ENCODE measurements around the gene GAPDHS. TPM values are rescaled to one million over a fixed set of nuclear protein-coding genes. Genes with fewer than 3 reads are reported as not detected.

The GAPDHS gene
- total RNA-seq, 1 experiment from 2014 or later: not detected

DNA sequence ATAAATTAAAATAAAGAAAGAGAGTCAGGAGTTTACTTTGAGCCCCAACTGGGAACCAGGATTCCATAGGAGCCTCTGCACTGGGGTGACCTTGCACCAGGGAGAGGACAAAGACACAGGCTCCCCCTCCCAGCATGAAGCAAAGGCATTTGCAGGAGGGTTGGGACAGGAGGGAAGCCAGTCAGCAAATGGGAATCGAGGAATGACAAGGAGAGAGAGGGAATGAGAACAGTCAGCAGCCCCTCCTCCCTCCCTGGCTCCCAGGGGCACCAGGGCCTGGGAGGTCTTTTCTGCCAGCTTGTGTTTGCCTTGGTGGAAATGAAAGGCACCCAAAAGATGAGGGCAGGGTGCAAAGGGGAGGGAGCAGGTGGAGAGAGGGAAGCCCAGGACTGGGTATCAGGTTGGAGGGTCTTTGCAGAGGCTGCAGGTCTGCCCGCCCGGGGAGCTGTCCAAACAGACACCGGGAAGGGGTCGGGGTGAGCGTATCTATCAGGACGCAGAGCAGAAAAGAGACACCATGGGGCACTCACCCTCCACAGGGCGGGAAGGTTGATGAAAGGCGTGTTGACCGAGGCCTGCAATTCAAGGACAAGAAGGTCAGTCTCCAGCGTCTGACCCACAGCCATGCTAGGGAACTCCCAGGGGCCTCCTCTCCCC is 8.9 kb upstream of the GAPDHS start:
- Mint-ChIP-seq H3K9me3 (no peaks in the 10 kb centered on the region; a peak in 1 of 5 replicates), H3K4me3 (peak overlapping the region in 1 of 2 experiments; percentile 72; a peak in 3 of 5 replicates), H3K36me3 (ENCODE audit: insufficient read depth in 1 of 3, low read depth in 3 of 3) (no peaks in the 10 kb centered on the region; a peak in 2 of 7 replicates), H3K27me3 (ENCODE audit: low read depth) (peaks cover 48% of the 10 kb centered on the region), H3K4me1 (peaks cover 18 to 42% of the 10 kb centered on the region in 2 experiments), H3K27ac (peak overlapping the region in 2 of 3 experiments; percentile 52 to 65; a peak in 4 of 7 replicates)
- Histone ChIP-seq H3K27me3 (ENCODE audit: insufficient read depth, low read length) (no peaks in the 10 kb centered on the region), H4K91ac (ENCODE audit: insufficient read length, low read depth, low read length) (no peak overlapping the region), H3K14ac (ENCODE audit: insufficient read depth, low read length) (peak overlapping the region; percentile 43; the same call in 1 of the 2 replicates), H3T11ph (ENCODE audit: low read length) (no peak overlapping the region), H2BK15ac (ENCODE audit: low read depth, low read length) (no peak overlapping the region), H4K20me1 (ENCODE audit: control insufficient read depth, insufficient read depth, insufficient read length) (no peaks in the 10 kb centered on the region), H4K5ac (ENCODE audit: insufficient read length, low read depth, low read length) (no peak overlapping the region), H2AFZ (ENCODE audit: low read length) (no peak overlapping the region), H2BK5ac (ENCODE audit: insufficient read length, low read length) (no peak overlapping the region), H2BK120ac (ENCODE audit: low read depth, low read length, poor library complexity, severe bottlenecking) (no peak overlapping the region), H3K4ac (ENCODE audit: low read depth, low read length) (no peak overlapping the region), H3K79me1 (ENCODE audit: insufficient read depth, low read depth, low read length, poor library complexity, severe bottlenecking) (no peaks in the 10 kb centered on the region), H3K27ac (ENCODE audit: insufficient read length, low read depth, low read length) (no peak overlapping the region), H3K9ac (ENCODE audit: extremely low read depth, insufficient read length, low read length) (no peak overlapping the region), H2BK12ac (ENCODE audit: insufficient read length, low read depth, low read length) (no peak overlapping the region), H3K18ac (ENCODE audit: insufficient read length, low read depth, low read length) (no peak overlapping the region), H4K8ac (replicated peaks; ENCODE audit: insufficient read length, low read depth, low read length) (no peak overlapping the region), H2AK5ac (ENCODE audit: insufficient read length, low read length) (no peak overlapping the region), H3K79me2 (ENCODE audit: insufficient read depth, low read length) (no peaks in the 10 kb centered on the region), H3K23ac (ENCODE audit: insufficient read length, low read depth, low read length) (no peak overlapping the region), H3K4me2 (ENCODE audit: insufficient read depth, insufficient read length, low read length) (peak overlapping the region; percentile 1), H3K56ac (ENCODE audit: insufficient read length, low read depth, low read length) (no peak overlapping the region), H2BK20ac (ENCODE audit: low read depth, low read length, poor library complexity, severe bottlenecking) (no peak overlapping the region), H3K4me1 (ENCODE audit: insufficient read depth, low read length) (peaks cover 5% of the 10 kb centered on the region; the same call in 1 of the 2 replicates), H3K23me2 (ENCODE audit: insufficient read length, low read depth, low read length, poor library complexity, severe bottlenecking) (peaks cover 7% of the 10 kb centered on the region), H3K9me3 (ENCODE audit: control insufficient read depth, low read depth, low read length) (no peaks in the 10 kb centered on the region)
- no CpG with 5 or more reads among the region's 11 CpGs for WGBS (ENCODE audit: extremely low coverage, insufficient read length, low lambda C conversion rate)
- DNase-seq: peak; percentile 58
- TF ChIP-seq, protein P1, sequence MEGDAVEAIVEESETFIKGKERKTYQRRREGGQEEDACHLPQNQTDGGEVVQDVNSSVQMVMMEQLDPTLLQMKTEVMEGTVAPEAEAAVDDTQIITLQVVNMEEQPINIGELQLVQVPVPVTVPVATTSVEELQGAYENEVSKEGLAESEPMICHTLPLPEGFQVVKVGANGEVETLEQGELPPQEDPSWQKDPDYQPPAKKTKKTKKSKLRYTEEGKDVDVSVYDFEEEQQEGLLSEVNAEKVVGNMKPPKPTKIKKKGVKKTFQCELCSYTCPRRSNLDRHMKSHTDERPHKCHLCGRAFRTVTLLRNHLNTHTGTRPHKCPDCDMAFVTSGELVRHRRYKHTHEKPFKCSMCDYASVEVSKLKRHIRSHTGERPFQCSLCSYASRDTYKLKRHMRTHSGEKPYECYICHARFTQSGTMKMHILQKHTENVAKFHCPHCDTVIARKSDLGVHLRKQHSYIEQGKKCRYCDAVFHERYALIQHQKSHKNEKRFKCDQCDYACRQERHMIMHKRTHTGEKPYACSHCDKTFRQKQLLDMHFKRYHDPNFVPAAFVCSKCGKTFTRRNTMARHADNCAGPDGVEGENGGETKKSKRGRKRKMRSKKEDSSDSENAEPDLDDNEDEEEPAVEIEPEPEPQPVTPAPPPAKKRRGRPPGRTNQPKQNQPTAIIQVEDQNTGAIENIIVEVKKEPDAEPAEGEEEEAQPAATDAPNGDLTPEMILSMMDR (conservative IDR thresholded peaks at IDR 0.05): no peak

Data from H9 (cell line).